ENCODE data around the gene PRRT1.

Gene PRRT1

GRCh38 chr6:32184084-32184640, 32.4 kb upstream of the PRRT1 start, which contains the start of gene AGER:
AGER (minus strand) TSS chr6:32184253; CDS start chr6:32184222, 31 bp downstream.
- DNase-seq (ENCODE audit: low read depth) = no peak
- H3K4me3 ChIP-seq (ENCODE audit: low read depth, low read length) = no peak within 1 kb of the TSS
- TF ChIP-seq, protein P1, sequence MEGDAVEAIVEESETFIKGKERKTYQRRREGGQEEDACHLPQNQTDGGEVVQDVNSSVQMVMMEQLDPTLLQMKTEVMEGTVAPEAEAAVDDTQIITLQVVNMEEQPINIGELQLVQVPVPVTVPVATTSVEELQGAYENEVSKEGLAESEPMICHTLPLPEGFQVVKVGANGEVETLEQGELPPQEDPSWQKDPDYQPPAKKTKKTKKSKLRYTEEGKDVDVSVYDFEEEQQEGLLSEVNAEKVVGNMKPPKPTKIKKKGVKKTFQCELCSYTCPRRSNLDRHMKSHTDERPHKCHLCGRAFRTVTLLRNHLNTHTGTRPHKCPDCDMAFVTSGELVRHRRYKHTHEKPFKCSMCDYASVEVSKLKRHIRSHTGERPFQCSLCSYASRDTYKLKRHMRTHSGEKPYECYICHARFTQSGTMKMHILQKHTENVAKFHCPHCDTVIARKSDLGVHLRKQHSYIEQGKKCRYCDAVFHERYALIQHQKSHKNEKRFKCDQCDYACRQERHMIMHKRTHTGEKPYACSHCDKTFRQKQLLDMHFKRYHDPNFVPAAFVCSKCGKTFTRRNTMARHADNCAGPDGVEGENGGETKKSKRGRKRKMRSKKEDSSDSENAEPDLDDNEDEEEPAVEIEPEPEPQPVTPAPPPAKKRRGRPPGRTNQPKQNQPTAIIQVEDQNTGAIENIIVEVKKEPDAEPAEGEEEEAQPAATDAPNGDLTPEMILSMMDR (IDR thresholded peaks at IDR 0.05; ENCODE audit: control insufficient read depth, extremely low read depth, insufficient read depth) = no peak

- DNase-seq (ENCODE audit: low read depth) = no peak
- TF ChIP-seq, protein P1 (IDR thresholded peaks at IDR 0.05; ENCODE audit: control insufficient read depth, extremely low read depth, insufficient read depth) = no peak
- no peak overlapping the region for H3K4me3 ChIP-seq (ENCODE audit: low read depth, low read length)
Observed at GRCh38 chr6:32183483-32184083, 31.8 kb upstream of the PRRT1 start.

GRCh38 chr6:32183030-32183429, 31.3 kb upstream of the PRRT1 start:
- TF ChIP-seq, protein P1 (IDR thresholded peaks at IDR 0.05; ENCODE audit: control insufficient read depth, extremely low read depth, insufficient read depth) = no peak
- DNase-seq (ENCODE audit: low read depth) = no peak
- no peak overlapping the region for H3K4me3 ChIP-seq (ENCODE audit: low read depth, low read length)

GRCh38 chr6:32182555-32182981, 30.8 kb upstream of the PRRT1 start:
- TF ChIP-seq, protein P1 (IDR thresholded peaks at IDR 0.05; ENCODE audit: control insufficient read depth, extremely low read depth, insufficient read depth) = no peak
- no peak for DNase-seq (ENCODE audit: low read depth)

DNA sequence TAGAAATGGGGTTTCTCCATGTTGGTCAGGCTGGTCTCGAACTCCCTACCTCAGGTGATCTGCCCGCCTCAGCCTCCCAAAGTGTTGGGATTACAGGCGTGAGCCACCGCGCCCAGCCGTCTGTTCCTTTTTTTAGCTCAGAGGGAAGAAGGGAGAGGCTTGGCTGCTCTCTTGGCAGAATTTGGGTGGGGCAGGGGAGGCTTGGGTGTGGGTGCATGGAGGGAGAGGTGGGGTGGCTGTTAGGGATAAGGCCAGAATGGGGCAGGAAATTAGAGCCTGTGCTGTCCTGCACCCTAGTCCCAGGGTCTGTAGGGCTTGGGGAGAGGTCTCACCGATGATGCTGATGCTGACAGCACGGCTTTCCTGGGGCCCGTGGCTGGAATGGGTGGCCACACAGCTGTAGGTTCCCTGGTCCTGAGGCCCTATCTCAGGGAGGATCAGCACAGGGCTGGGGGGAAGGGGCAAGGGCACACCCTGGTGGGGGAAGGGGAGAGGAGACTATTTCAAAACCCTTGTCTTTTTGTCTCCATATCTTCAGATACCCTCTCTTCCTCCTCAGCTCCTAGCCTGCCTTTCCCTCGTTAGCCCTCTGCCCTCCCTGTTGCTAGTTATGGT, 30.3 kb upstream of the PRRT1 start:
- DNase-seq (ENCODE audit: low read depth) = no peak
- H3K4me3 ChIP-seq (ENCODE audit: low read depth, low read length) = no peak overlapping the region
- TF ChIP-seq, protein P1 (IDR thresholded peaks at IDR 0.05; ENCODE audit: control insufficient read depth, extremely low read depth, insufficient read depth) = no peak

More at GRCh38 chr6:32182555-32182981, 30.8 kb upstream of the PRRT1 start:
- H3K4me3 ChIP-seq (ENCODE audit: low read depth, low read length) = no peak overlapping the region

- no peak overlapping the region for H3K4me3 ChIP-seq (ENCODE audit: low read depth, low read length)
- TF ChIP-seq, protein P1 (IDR thresholded peaks at IDR 0.05; ENCODE audit: control insufficient read depth, extremely low read depth, insufficient read depth) = no peak
- no peak for DNase-seq (ENCODE audit: low read depth)
Observed at GRCh38 chr6:32181148-32181702, 29.5 kb upstream of the PRRT1 start.
